Liver (tissue), 9 donors: ENCODE measurements around the gene EMILIN3. TPM values are rescaled to one million over a fixed set of nuclear protein-coding genes. Genes with fewer than 3 reads are reported as not detected.

ENCODE experiments used
- DNase-seq: peaks from one replicate; pipeline ENCODE4 v3.0.0-alpha.2; 2017; ENCODE audit warnings: low spot score
- H3K27ac ChIP-seq, 2 donors: one replicate each; pipeline ENCODE4 v1.7.0; 2013; ENCODE audit warnings: inconsistent platforms in 2 of 2, low read length in 2 of 2, control low read depth in 1 of 2, low read depth in 1 of 2, mild to moderate bottlenecking in 1 of 2
- H3K27me3 ChIP-seq, 4 donors: one replicate each; pipeline versions ENCODE4 v1.6.1 to v1.7.0; 2013; ENCODE audit warnings: low read length in 3 of 4, inconsistent platforms in 1 of 4, mild to moderate bottlenecking in 1 of 4, moderate library complexity in 1 of 4; ENCODE audit not compliant: control insufficient read depth in 4 of 4, insufficient read depth in 4 of 4
- H3K36me3 ChIP-seq, 4 donors: one replicate each; pipeline versions ENCODE4 v1.6.1 to v1.7.0; 2013; ENCODE audit warnings: low read length in 3 of 4, mild to moderate bottlenecking in 3 of 4, low read depth in 1 of 4, moderate library complexity in 1 of 4; ENCODE audit not compliant: control insufficient read depth in 4 of 4, insufficient read depth in 3 of 4
- H3K4me1 ChIP-seq, 4 donors: one replicate each; pipeline versions ENCODE4 v1.6.1 to v1.7.0; 2013; ENCODE audit warnings: low read length in 3 of 4, mild to moderate bottlenecking in 3 of 4, moderate library complexity in 1 of 4; ENCODE audit not compliant: control insufficient read depth in 4 of 4, insufficient read depth in 4 of 4
- H3K4me3 ChIP-seq, 3 donors: one replicate each; pipeline versions ENCODE4 v1.6.1 to v1.7.0; 2013; ENCODE audit warnings: low read length in 3 of 3, control low read depth in 1 of 3, low read depth in 1 of 3, mild to moderate bottlenecking in 1 of 3
- H3K9ac ChIP-seq, 2 donors: one replicate each; pipeline ENCODE4 v1.7.0; 2013; ENCODE audit warnings: low read length in 2 of 2, mild to moderate bottlenecking in 2 of 2, moderate library complexity in 2 of 2, control low read depth in 1 of 2, low read depth in 1 of 2
- H3K9me3 ChIP-seq, 4 donors: one replicate each; pipeline versions ENCODE4 v1.6.1 to v1.7.0; 2013; ENCODE audit warnings: low read length in 3 of 4; ENCODE audit not compliant: control insufficient read depth in 4 of 4
- ATF3 ChIP-seq: IDR thresholded peaks from 2 replicates; pipeline ENCODE4 v1.6.1; 2016; ENCODE audit warnings: antibody characterized with exemption
- CTCF ChIP-seq: fragments of 150-350 bp; IDR thresholded peaks from 2 replicates; pipeline ENCODE4 v1.5.1; 2017; ENCODE audit warnings: improper control_type of control experiment, low read depth, low read length; ENCODE audit not compliant: missing input control
- EGR1 ChIP-seq, 2 donors: IDR thresholded peaks; 2 replicates each; pipeline ENCODE4 v1.6.1; 2016 to 2018; ENCODE audit warnings: antibody characterized with exemption in 2 of 2, low read depth in 2 of 2
- FOXA1 ChIP-seq: IDR thresholded peaks from 2 replicates; pipeline ENCODE4 v1.6.1; 2016; ENCODE audit warnings: antibody characterized with exemption
- FOXA2 ChIP-seq: IDR thresholded peaks from 2 replicates; pipeline ENCODE4 v1.6.1; 2016; ENCODE audit warnings: antibody characterized with exemption
- GABPA ChIP-seq, 2 donors: IDR thresholded peaks in 1 of 2; conservative IDR thresholded peaks in 1 of 2; 2 replicates each; pipeline ENCODE4 v1.6.1; 2016; ENCODE audit warnings: antibody characterized with exemption in 2 of 2, mild to moderate bottlenecking in 1 of 2, moderate library complexity in 1 of 2
- HNF4A ChIP-seq, 2 donors: conservative IDR thresholded peaks; 2 replicates each; pipeline ENCODE4 v1.6.1; 2016; ENCODE audit warnings: antibody characterized with exemption in 2 of 2, mild to moderate bottlenecking in 2 of 2
- HNF4G ChIP-seq: IDR thresholded peaks from 2 replicates; pipeline ENCODE4 v1.6.1; 2016; ENCODE audit warnings: antibody characterized with exemption
- JUND ChIP-seq, 2 donors: IDR thresholded peaks; 2 replicates each; pipeline ENCODE4 v1.6.1; 2016; ENCODE audit warnings: antibody characterized with exemption in 2 of 2
- MAX ChIP-seq: IDR thresholded peaks from 2 replicates; pipeline ENCODE4 v1.6.1; 2016; ENCODE audit warnings: antibody characterized with exemption
- NR2F2 ChIP-seq: IDR thresholded peaks from 2 replicates; pipeline ENCODE4 v1.6.1; 2016; ENCODE audit warnings: antibody characterized with exemption
- RAD21 ChIP-seq, 2 donors: IDR thresholded peaks; 2 replicates each; pipeline ENCODE4 v1.6.1; 2016; ENCODE audit warnings: antibody characterized with exemption in 2 of 2, mild to moderate bottlenecking in 2 of 2
- REST ChIP-seq: IDR thresholded peaks from 2 replicates; pipeline ENCODE4 v1.6.1; 2016; ENCODE audit warnings: antibody characterized with exemption, mild to moderate bottlenecking
- RXRA ChIP-seq, 2 donors: IDR thresholded peaks; 2 replicates each; pipeline ENCODE4 v1.6.1; 2017 to 2018; ENCODE audit warnings: antibody characterized with exemption in 2 of 2, mild to moderate bottlenecking in 1 of 2
- SP1 ChIP-seq: IDR thresholded peaks from 2 replicates; pipeline ENCODE4 v1.6.1; 2018; ENCODE audit warnings: antibody characterized with exemption, mild to moderate bottlenecking
- TAF1 ChIP-seq: conservative IDR thresholded peaks from 2 replicates; pipeline ENCODE4 v1.6.1; 2016; ENCODE audit warnings: antibody characterized with exemption, mild to moderate bottlenecking
- YY1 ChIP-seq: IDR thresholded peaks from 2 replicates; pipeline ENCODE4 v1.6.1; 2016; ENCODE audit warnings: antibody characterized with exemption, mild to moderate bottlenecking
- ZBTB33 ChIP-seq: IDR thresholded peaks from 2 replicates; pipeline ENCODE4 v1.6.1; 2016; ENCODE audit warnings: antibody characterized with exemption
- WGBS: extraction: QIAGEN DNeasy Blood & Tissue Kit; methylation state at CpG from one replicate; pipeline ENCODE4 v1.1.7; 2013; 5-methylcytosine and 5-hydroxymethylcytosine counted together
- polyA plus RNA-seq, 2 donors: library from polyadenylated mRNA; stranded (reverse) in 1 of 2; unstranded in 1 of 2; fragments of 200-250 nt in 1 of 2; fragments of >200 nt in 1 of 2; fragmentation: Nextera tagmentation in 1 of 2; extraction: Ambion mirVana in 1 of 2; gene quantifications; one replicate each; pipeline versions ENCODE4 v1.2.1 to v1.2.3, GENCODE V29; 2013 to 2015
- total RNA-seq, 2 donors: library from RNA; depleted of rRNA; stranded (reverse); fragments of >200 nt; gene quantifications; one replicate each; pipeline ENCODE4 v1.2.3, GENCODE V29; 2014
- donor health status: healthy.
- donor health status: healthy.
- donor health status: healthy.
- donor health status: healthy.
- donor health status: healthy.

The EMILIN3 gene
- total and polyA plus RNA-seq, 4 donors = 0.05 to 0.79 (median 0.17) TPM; not detected in 1

GRCh38 chr20:41329435-41330342, 36.9 kb downstream of the EMILIN3 start:
- no peak for DNase-seq
- 59% methylated on average over 14 of the region's 14 CpGs for WGBS
- H3K4me3 ChIP-seq = no peak overlapping the region
- no peaks in the 10 kb centered on the region for H3K27me3 ChIP-seq
- H3K36me3 ChIP-seq = no peaks in the 10 kb centered on the region
- no peak overlapping the region for H3K9ac ChIP-seq
- no peaks in the 10 kb centered on the region for H3K9me3 ChIP-seq
- TF ChIP-seq FOXA1 (no peak), MAX (peak; percentile 58), HNF4A (conservative IDR thresholded peaks at IDR 0.05) (no peak), RAD21 (IDR thresholded peaks at IDR 0.05) (peak; percentile 30 to 37), FOXA2 (no peak), SP1 (peak; percentile 51), CTCF (no peak), ZBTB33 (no peak), EGR1 (IDR thresholded peaks at IDR 0.05; ENCODE audit: low read depth in 2 of 2) (no peak), NR2F2 (peak; percentile 60), HNF4G (no peak), JUND (IDR thresholded peaks at IDR 0.05) (peak; percentile 34 to 64), REST (peak; percentile 33), ATF3 (no peak), GABPA (IDR thresholded peaks at IDR 0.05 in 1 of 2, conservative IDR thresholded peaks at IDR 0.05 in 1 of 2) (no peak), TAF1 (no peak), RXRA (IDR thresholded peaks at IDR 0.05) (peak in 1 of 2 donors; percentile 16), YY1 (peak; percentile 14)
- peak overlapping the region; percentile 64 to 73 for H3K27ac ChIP-seq
- H3K4me1 ChIP-seq = no peaks in the 10 kb centered on the region
